H9 (cell line): ENCODE measurements around the gene UBE3A. TPM values are rescaled to one million over a fixed set of nuclear protein-coding genes. Genes with fewer than 3 reads are reported as not detected.

Experiments used
- DNase-seq: peaks from one replicate; pipeline ENCODE4 v3.0.0-alpha.2; 2017
- H2AFZ ChIP-seq: one replicate; pipeline ENCODE4 v1.6.1; 2013; ENCODE audit warnings: mild to moderate bottlenecking, low read length, control low read depth, moderate library complexity
- H2AK5ac ChIP-seq: 2 replicates; pipeline ENCODE4 v1.6.1; 2013; ENCODE audit warnings: low read length, control low read depth, mixed read lengths; ENCODE audit not compliant: insufficient read length
- H2BK120ac ChIP-seq: one replicate; pipeline ENCODE4 v1.6.1; 2013; ENCODE audit warnings: low read depth, mild to moderate bottlenecking, low read length, control low read depth, inconsistent platforms; ENCODE audit not compliant: poor library complexity, severe bottlenecking
- H2BK12ac ChIP-seq: 2 replicates; pipeline ENCODE4 v1.6.1; 2013; ENCODE audit warnings: low read length, control low read depth, mixed read lengths, low read depth; ENCODE audit not compliant: insufficient read length
- H2BK15ac ChIP-seq: 2 replicates; pipeline ENCODE4 v1.6.1; 2013; ENCODE audit warnings: low read depth, low read length, control low read depth
- H2BK20ac ChIP-seq: one replicate; pipeline ENCODE4 v1.6.1; 2013; ENCODE audit warnings: low read depth, mild to moderate bottlenecking, low read length, control low read depth, inconsistent platforms; ENCODE audit not compliant: poor library complexity, severe bottlenecking
- H2BK5ac ChIP-seq: 2 replicates; pipeline ENCODE4 v1.6.1; 2013; ENCODE audit warnings: low read length, control low read depth, mixed read lengths; ENCODE audit not compliant: insufficient read length
- H3K14ac ChIP-seq: 2 replicates; pipeline ENCODE4 v1.6.1; 2013; ENCODE audit warnings: low read length, control low read depth; ENCODE audit not compliant: insufficient read depth
- H3K18ac ChIP-seq: 2 replicates; pipeline ENCODE4 v1.6.1; 2013; ENCODE audit warnings: low read depth, mild to moderate bottlenecking, mixed read lengths, low read length, control low read depth; ENCODE audit not compliant: insufficient read length
- H3K23ac ChIP-seq: 2 replicates; pipeline ENCODE4 v1.6.1; 2013; ENCODE audit warnings: low read length, control low read depth, mixed read lengths, low read depth; ENCODE audit not compliant: insufficient read length
- H3K23me2 ChIP-seq: 2 replicates; pipeline ENCODE4 v1.6.1; 2013; ENCODE audit warnings: low read depth, mild to moderate bottlenecking, mixed read lengths, low read length, control low read depth; ENCODE audit not compliant: insufficient read length, poor library complexity, severe bottlenecking
- H3K27ac ChIP-seq: 2 replicates; pipeline ENCODE4 v1.5.1; 2013; ENCODE audit warnings: low read length, control low read depth, mixed read lengths, low read depth; ENCODE audit not compliant: insufficient read length
- H3K27me3 ChIP-seq: 2 replicates; pipeline ENCODE4 v1.6.1; 2013; ENCODE audit warnings: low read length, control low read depth, inconsistent platforms; ENCODE audit not compliant: insufficient read depth
- H3K4ac ChIP-seq: 2 replicates; pipeline ENCODE4 v1.6.1; 2013; ENCODE audit warnings: low read depth, mild to moderate bottlenecking, control low read depth, inconsistent platforms, low read length, moderate library complexity
- H3K4me1 ChIP-seq: 2 replicates; pipeline ENCODE4 v1.6.1; 2013; ENCODE audit warnings: low read length, control low read depth, inconsistent platforms; ENCODE audit not compliant: insufficient read depth
- H3K4me2 ChIP-seq: 2 replicates; pipeline ENCODE4 v1.6.1; 2013; ENCODE audit warnings: low read length, control low read depth, mixed read lengths; ENCODE audit not compliant: insufficient read length, insufficient read depth
- H3K56ac ChIP-seq: 2 replicates; pipeline ENCODE4 v1.6.1; 2013; ENCODE audit warnings: low read depth, mild to moderate bottlenecking, mixed read lengths, low read length, control low read depth; ENCODE audit not compliant: insufficient read length
- H3K79me1 ChIP-seq: 2 replicates; pipeline ENCODE4 v1.6.1; 2013; ENCODE audit warnings: low read depth, mild to moderate bottlenecking, moderate library complexity, low read length, control low read depth, inconsistent platforms; ENCODE audit not compliant: insufficient read depth, poor library complexity, severe bottlenecking
- H3K79me2 ChIP-seq: 2 replicates; pipeline ENCODE4 v1.6.1; 2013; ENCODE audit warnings: low read length, control low read depth, inconsistent platforms; ENCODE audit not compliant: insufficient read depth
- H3K9ac ChIP-seq: 2 replicates; pipeline ENCODE4 v1.6.1; 2013; ENCODE audit warnings: low read length, control low read depth, mixed read lengths; ENCODE audit not compliant: insufficient read length; ENCODE audit errors: extremely low read depth
- H3K9me3 ChIP-seq: one replicate; pipeline ENCODE4 v1.6.1; 2013; ENCODE audit warnings: low read depth, low read length, inconsistent platforms; ENCODE audit not compliant: control insufficient read depth
- H3T11ph ChIP-seq: one replicate; pipeline ENCODE4 v1.6.1; 2013; ENCODE audit warnings: mild to moderate bottlenecking, low read length, control low read depth, inconsistent platforms
- H4K20me1 ChIP-seq: one replicate; pipeline ENCODE4 v1.6.1; 2013; ENCODE audit not compliant: control insufficient read depth, insufficient read length, insufficient read depth
- H4K5ac ChIP-seq: 2 replicates; pipeline ENCODE4 v1.6.1; 2013; ENCODE audit warnings: low read depth, mild to moderate bottlenecking, mixed read lengths, low read length, control low read depth; ENCODE audit not compliant: insufficient read length
- H4K8ac ChIP-seq: replicated peaks from 2 replicates; pipeline ENCODE4 v1.6.1; 2013; ENCODE audit warnings: low read length, control low read depth, mixed read lengths, low read depth; ENCODE audit not compliant: insufficient read length
- H4K91ac ChIP-seq: 2 replicates; pipeline ENCODE4 v1.6.1; 2013; ENCODE audit warnings: low read depth, mild to moderate bottlenecking, moderate library complexity, mixed read lengths, low read length, control low read depth; ENCODE audit not compliant: insufficient read length
- H3K27ac Mint-ChIP-seq, 3 experiments: 2 replicates in 2 of 3; 3 replicates in 1 of 3; pipeline ENCODE4 v1.8.0; 2020 to 2021; ENCODE audit warnings: mixed read lengths in 3 of 3, mild to moderate bottlenecking in 1 of 3, moderate library complexity in 1 of 3
- H3K27me3 Mint-ChIP-seq: 2 replicates; pipeline ENCODE4 v1.8.0; 2021; ENCODE audit warnings: low read depth, mild to moderate bottlenecking, moderate library complexity, mixed read lengths
- H3K36me3 Mint-ChIP-seq, 3 experiments: 2 replicates in 2 of 3; 3 replicates in 1 of 3; pipeline ENCODE4 v1.8.0; 2020 to 2021; ENCODE audit warnings: low read depth in 3 of 3, mixed read lengths in 3 of 3; ENCODE audit not compliant: insufficient read depth in 1 of 3
- H3K4me1 Mint-ChIP-seq, 2 experiments: 2 replicates each; pipeline ENCODE4 v1.8.0; 2020; ENCODE audit warnings: mixed read lengths in 2 of 2
- H3K4me3 Mint-ChIP-seq, 2 experiments: 2 replicates in 1 of 2; 3 replicates in 1 of 2; pipeline ENCODE4 v1.8.0; 2020 to 2021; ENCODE audit warnings: mild to moderate bottlenecking in 2 of 2, mixed read lengths in 2 of 2, moderate library complexity in 1 of 2
- H3K9me3 Mint-ChIP-seq, 2 experiments: 2 replicates in 1 of 2; 3 replicates in 1 of 2; pipeline ENCODE4 v1.8.0; 2020; ENCODE audit warnings: mild to moderate bottlenecking in 2 of 2, mixed read lengths in 2 of 2, moderate library complexity in 1 of 2
- WGBS: extraction: QIAGEN DNeasy Blood & Tissue Kit; methylation state at CpG from one replicate; pipeline ENCODE4 v1.1.7; 2013; ENCODE audit warnings: missing lambda C conversion rate, low lambda C conversion rate, mixed read lengths; ENCODE audit not compliant: insufficient read length; ENCODE audit errors: extremely low coverage; 5-methylcytosine and 5-hydroxymethylcytosine counted together
- total RNA-seq: library from RNA; stranded (reverse); gene quantifications from 2 replicates; pipeline ENCODE4 v1.2.1, GENCODE V29; 2021
- TF ChIP-seq, protein P1 (sequence below): fragments of 200-600 bp; sonication (generic); conservative IDR thresholded peaks from 3 replicates; pipeline ENCODE4 v1.8.0; 2021; ENCODE audit warnings: antibody characterized with exemption, mild to moderate bottlenecking

Gene UBE3A
- total RNA-seq, 1 experiment from 2014 or later, result 108 TPM

DNA sequence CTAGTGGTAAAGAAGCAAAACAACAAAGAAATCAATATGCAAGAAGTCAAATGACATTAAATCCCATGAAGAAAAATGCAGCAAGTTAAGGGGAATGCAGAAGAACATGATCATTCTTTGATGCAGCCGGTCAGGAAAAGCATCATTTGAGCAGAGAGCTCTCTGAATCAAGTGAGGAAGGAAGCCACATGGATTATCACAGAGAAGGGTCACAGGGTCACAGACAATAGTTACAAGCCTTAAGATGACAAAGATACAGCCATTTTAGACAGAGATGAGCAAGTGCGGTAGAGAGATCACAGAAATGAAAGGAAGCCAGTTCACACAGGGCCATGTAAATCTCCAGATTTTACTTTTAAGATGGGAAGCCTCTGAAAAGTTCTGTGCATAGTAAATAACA lies 43.9 kb downstream of the UBE3A start:
- no peak overlapping the region for H3K27ac Mint-ChIP-seq
- no peak overlapping the region for H2BK20ac ChIP-seq

More for the DNA sequence above, 43.9 kb downstream of the UBE3A start:
- H3K27me3 ChIP-seq, result no peaks in the 10 kb centered on the region
- no peak overlapping the region for H3K4me2 ChIP-seq
- H3K79me1 ChIP-seq, result peaks cover 2% of the 10 kb centered on the region
- H4K20me1 ChIP-seq, result no peaks in the 10 kb centered on the region
- no peaks in the 10 kb centered on the region for H3K27me3 Mint-ChIP-seq
- no peak overlapping the region for H2BK120ac ChIP-seq
- H3K23me2 ChIP-seq, result no peaks in the 10 kb centered on the region
- H3K36me3 Mint-ChIP-seq, result peaks cover 12 to 21% (median 20%) of the 10 kb centered on the region in 3 experiments; a peak in 6 of 7 replicates
- no peak overlapping the region for H3K18ac ChIP-seq
- no peak overlapping the region for H3K4me3 Mint-ChIP-seq
- H2BK12ac ChIP-seq, result no peak overlapping the region
- no peak overlapping the region for H4K91ac ChIP-seq
- no peak overlapping the region for H4K5ac ChIP-seq
- H3K56ac ChIP-seq, result no peak overlapping the region
- no peak overlapping the region for H3K4ac ChIP-seq
- H3K14ac ChIP-seq, result no peak overlapping the region
- no peaks in the 10 kb centered on the region for H3K9me3 ChIP-seq
- H3K27ac ChIP-seq, result no peak overlapping the region
- no peak for DNase-seq
- no peaks in the 10 kb centered on the region; a peak in 1 of 5 replicates for H3K9me3 Mint-ChIP-seq
- H2BK5ac ChIP-seq, result no peak overlapping the region
- no peaks in the 10 kb centered on the region; the same call in 1 of the 2 replicates for H3K4me1 ChIP-seq
- H4K8ac ChIP-seq, result no peak overlapping the region
- H3K9ac ChIP-seq, result no peak overlapping the region
- H2AFZ ChIP-seq, result no peak overlapping the region
- no peak overlapping the region for H3T11ph ChIP-seq
- no CpG with 5 or more reads among the region's 2 CpGs for WGBS
- peaks cover 5% of the 10 kb centered on the region; the same call in 1 of the 2 replicates for H3K79me2 ChIP-seq
- peaks cover 14% of the 10 kb centered on the region in 2 experiments for H3K4me1 Mint-ChIP-seq
- no peak overlapping the region for H2AK5ac ChIP-seq
- TF ChIP-seq, protein P1, sequence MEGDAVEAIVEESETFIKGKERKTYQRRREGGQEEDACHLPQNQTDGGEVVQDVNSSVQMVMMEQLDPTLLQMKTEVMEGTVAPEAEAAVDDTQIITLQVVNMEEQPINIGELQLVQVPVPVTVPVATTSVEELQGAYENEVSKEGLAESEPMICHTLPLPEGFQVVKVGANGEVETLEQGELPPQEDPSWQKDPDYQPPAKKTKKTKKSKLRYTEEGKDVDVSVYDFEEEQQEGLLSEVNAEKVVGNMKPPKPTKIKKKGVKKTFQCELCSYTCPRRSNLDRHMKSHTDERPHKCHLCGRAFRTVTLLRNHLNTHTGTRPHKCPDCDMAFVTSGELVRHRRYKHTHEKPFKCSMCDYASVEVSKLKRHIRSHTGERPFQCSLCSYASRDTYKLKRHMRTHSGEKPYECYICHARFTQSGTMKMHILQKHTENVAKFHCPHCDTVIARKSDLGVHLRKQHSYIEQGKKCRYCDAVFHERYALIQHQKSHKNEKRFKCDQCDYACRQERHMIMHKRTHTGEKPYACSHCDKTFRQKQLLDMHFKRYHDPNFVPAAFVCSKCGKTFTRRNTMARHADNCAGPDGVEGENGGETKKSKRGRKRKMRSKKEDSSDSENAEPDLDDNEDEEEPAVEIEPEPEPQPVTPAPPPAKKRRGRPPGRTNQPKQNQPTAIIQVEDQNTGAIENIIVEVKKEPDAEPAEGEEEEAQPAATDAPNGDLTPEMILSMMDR, result no peak
- H3K23ac ChIP-seq, result no peak overlapping the region
- no peak overlapping the region for H2BK15ac ChIP-seq
